Mesenchymal stem cell (in vitro differentiated cells and primary cell): Measurements from ENCODE around the gene GATAD2B.
A peak's percentile ranks its signal among the peaks of the same experiment; 100 is the strongest.

Experiments used
- DNase-seq: peaks from one replicate; pipeline ENCODE4 v3.0.0-alpha.2; 2013
- H2AFZ ChIP-seq: one replicate; pipeline ENCODE4 v1.6.1; 2013; ENCODE audit warnings: low read depth, mild to moderate bottlenecking, control low read depth, inconsistent platforms, low read length, moderate library complexity
- H2AK5ac ChIP-seq: 2 replicates; pipeline ENCODE4 v1.6.1; 2013; ENCODE audit warnings: low read length, moderate library complexity, mild to moderate bottlenecking, inconsistent platforms; ENCODE audit not compliant: severe bottlenecking
- H2BK120ac ChIP-seq: one replicate; pipeline ENCODE4 v1.6.1; 2013; ENCODE audit warnings: low read depth, mild to moderate bottlenecking, inconsistent platforms, low read length, moderate library complexity
- H2BK12ac ChIP-seq, 2 experiments: one replicate each; pipeline ENCODE4 v1.6.1; 2013; ENCODE audit warnings: inconsistent platforms in 2 of 2, low read length in 2 of 2, mild to moderate bottlenecking in 2 of 2, moderate library complexity in 2 of 2, control low read depth in 1 of 2
- H2BK15ac ChIP-seq: one replicate; pipeline ENCODE4 v1.6.1; 2013; ENCODE audit warnings: mild to moderate bottlenecking, low read depth, inconsistent platforms; ENCODE audit not compliant: poor library complexity, severe bottlenecking
- H2BK5ac ChIP-seq: 2 replicates; pipeline ENCODE4 v1.6.1; 2013; ENCODE audit warnings: low read depth, mild to moderate bottlenecking, low read length, control low read depth, inconsistent platforms; ENCODE audit not compliant: poor library complexity, severe bottlenecking
- H3K14ac ChIP-seq, 2 experiments: one replicate each; pipeline ENCODE4 v1.6.1; 2013; ENCODE audit warnings: inconsistent platforms in 2 of 2, low read length in 2 of 2, control low read depth in 1 of 2, mild to moderate bottlenecking in 1 of 2, moderate library complexity in 1 of 2
- H3K18ac ChIP-seq, 2 experiments: one replicate each; pipeline ENCODE4 v1.6.1; 2013; ENCODE audit warnings: inconsistent platforms in 2 of 2, low read length in 2 of 2, control low read depth in 1 of 2, low read depth in 1 of 2, mild to moderate bottlenecking in 1 of 2
- H3K23ac ChIP-seq, 2 experiments: one replicate each; pipeline ENCODE4 v1.6.1; 2013; ENCODE audit warnings: inconsistent platforms in 2 of 2, low read length in 2 of 2, mild to moderate bottlenecking in 2 of 2, moderate library complexity in 2 of 2, control low read depth in 1 of 2
- H3K27ac ChIP-seq: 2 replicates; pipeline ENCODE4 v1.5.1; 2013; ENCODE audit warnings: mild to moderate bottlenecking, moderate library complexity, low read length, control low read depth, inconsistent platforms; ENCODE audit not compliant: poor library complexity, severe bottlenecking
- H3K27me3 ChIP-seq, 2 experiments: 2 replicates each; pipeline versions ENCODE4 v1.6.1 to v1.7.0; 2013; ENCODE audit warnings: low read length in 2 of 2, mild to moderate bottlenecking in 2 of 2, moderate library complexity in 2 of 2, control low read depth in 1 of 2, inconsistent platforms in 1 of 2; ENCODE audit not compliant: control insufficient read depth in 1 of 2, insufficient read depth in 1 of 2
- H3K36me3 ChIP-seq, 2 experiments: 2 replicates each; pipeline versions ENCODE4 v1.6.1 to v1.7.0; 2013; ENCODE audit warnings: low read length in 2 of 2, control low read depth in 1 of 2, inconsistent platforms in 1 of 2, low read depth in 1 of 2, mild to moderate bottlenecking in 1 of 2; ENCODE audit not compliant: insufficient read depth in 2 of 2, control insufficient read depth in 1 of 2
- H3K4ac ChIP-seq, 2 experiments: one replicate each; pipeline ENCODE4 v1.6.1; 2013; ENCODE audit warnings: inconsistent platforms in 2 of 2, low read length in 2 of 2, mild to moderate bottlenecking in 2 of 2, moderate library complexity in 2 of 2, control low read depth in 1 of 2, low read depth in 1 of 2
- H3K4me1 ChIP-seq: 2 replicates; pipeline ENCODE4 v1.6.1; 2013; ENCODE audit warnings: low read depth, low read length, control low read depth; ENCODE audit not compliant: control insufficient read depth, insufficient read depth
- H3K4me2 ChIP-seq: 2 replicates; pipeline ENCODE4 v1.6.1; 2013; ENCODE audit warnings: low read length, mild to moderate bottlenecking, inconsistent platforms; ENCODE audit not compliant: poor library complexity, severe bottlenecking
- H3K4me3 ChIP-seq, 2 experiments: 2 replicates each; pipeline versions ENCODE4 v1.5.1 to v1.7.0; 2013; ENCODE audit warnings: low read length in 2 of 2, mild to moderate bottlenecking in 2 of 2, control low read depth in 1 of 2, low read depth in 1 of 2; ENCODE audit not compliant: insufficient read depth in 1 of 2
- H3K79me1 ChIP-seq: replicated peaks from 2 replicates; pipeline ENCODE4 v1.6.1; 2013; ENCODE audit warnings: mild to moderate bottlenecking, control low read depth, low read length, inconsistent platforms; ENCODE audit not compliant: poor library complexity, severe bottlenecking
- H3K9ac ChIP-seq: 2 replicates; pipeline ENCODE4 v1.7.0; 2013; ENCODE audit warnings: mild to moderate bottlenecking, low read length, moderate library complexity
- H3K9me3 ChIP-seq: 2 replicates; pipeline ENCODE4 v1.7.0; 2013; ENCODE audit warnings: mild to moderate bottlenecking, low read length; ENCODE audit not compliant: control insufficient read depth
- H4K8ac ChIP-seq: one replicate; pipeline ENCODE4 v1.6.1; 2013; ENCODE audit warnings: inconsistent platforms, mild to moderate bottlenecking, low read length, moderate library complexity
- H4K91ac ChIP-seq: one replicate; pipeline ENCODE4 v1.6.1; 2013; ENCODE audit warnings: mild to moderate bottlenecking, low read length, inconsistent platforms
- WGBS: methylation state at CpG from one replicate; pipeline ENCODE4 v1.1.7; 2013; ENCODE audit warnings: mixed read lengths; 5-methylcytosine and 5-hydroxymethylcytosine counted together

The GATAD2B gene

DNA sequence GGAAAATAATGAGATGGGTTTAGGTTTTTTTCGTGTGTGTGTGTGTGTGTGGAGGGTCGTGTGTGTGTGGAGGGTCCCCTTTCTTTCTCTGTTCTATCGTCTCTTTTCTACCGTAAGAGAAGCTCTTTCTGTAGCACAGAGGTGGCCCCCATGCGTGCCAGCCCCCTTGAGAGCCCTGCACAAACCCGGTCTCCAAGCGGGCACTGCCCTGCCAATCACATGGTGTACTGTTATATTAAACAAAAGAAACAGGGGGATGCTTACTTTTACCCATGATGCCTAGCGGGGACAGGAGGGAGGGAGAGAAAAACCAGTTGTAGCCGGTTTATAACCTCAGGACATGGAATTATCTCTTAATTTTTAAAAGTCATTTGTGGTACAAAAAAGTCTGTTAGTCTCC, 41.0 kb downstream of the GATAD2B start:
- no peak overlapping the region for H3K27ac ChIP-seq
- H2BK12ac ChIP-seq, result peak overlapping the region in 1 of 2 experiments; percentile 66
- no peak overlapping the region for H4K91ac ChIP-seq
- H3K4me2 ChIP-seq, result no peak overlapping the region
- H2BK15ac ChIP-seq, result peak overlapping the region; percentile 69
- peak overlapping the region in 1 of 2 experiments; percentile 75 for H3K4me3 ChIP-seq
- H2AK5ac ChIP-seq, result no peak overlapping the region
- no peaks in the 10 kb centered on the region for H3K27me3 ChIP-seq
- H3K36me3 ChIP-seq, result peaks cover 0 to 4% of the 10 kb centered on the region in 2 experiments
- H3K14ac ChIP-seq, result no peak overlapping the region
- 82% methylated on average over 6 of the region's 9 CpGs for WGBS
- peaks cover 9% of the 10 kb centered on the region for H3K4me1 ChIP-seq
- H3K18ac ChIP-seq, result no peak overlapping the region
- H3K9ac ChIP-seq, result peak overlapping the region; percentile 90
- peak overlapping the region in 1 of 2 experiments; percentile 96 for H3K23ac ChIP-seq
- no peak overlapping the region for H2AFZ ChIP-seq
- peak overlapping the region in 1 of 2 experiments; percentile 75 for H3K4ac ChIP-seq
- H2BK5ac ChIP-seq, result no peak overlapping the region
- H2BK120ac ChIP-seq, result no peak overlapping the region
- H3K79me1 ChIP-seq, result peaks cover 10% of the 10 kb centered on the region
- H4K8ac ChIP-seq, result peak overlapping the region; percentile 41
- DNase-seq, result peak; percentile 16
- H3K9me3 ChIP-seq, result no peaks in the 10 kb centered on the region

DNA sequence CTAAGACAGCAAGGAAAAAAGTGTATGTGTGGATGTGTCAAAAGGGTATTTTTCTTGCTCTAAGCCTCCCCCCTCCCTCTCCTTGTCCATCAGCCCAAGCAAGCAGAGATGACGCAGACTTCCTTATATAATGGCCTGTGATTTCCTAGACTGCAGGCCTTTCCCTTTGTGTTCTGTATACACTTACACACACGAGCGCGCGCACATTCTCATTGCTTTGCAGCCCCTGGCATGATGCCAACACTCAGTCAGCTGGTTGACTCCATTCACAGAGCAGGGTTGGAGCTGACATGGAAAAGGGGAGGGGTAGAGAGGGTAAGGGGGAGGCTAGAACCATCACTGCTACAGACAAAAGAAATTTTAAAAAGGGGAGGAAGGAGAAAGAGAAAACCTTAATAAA, 41.8 kb downstream of the GATAD2B start:
- no peak overlapping the region for H3K14ac ChIP-seq
- no peak overlapping the region for H3K4ac ChIP-seq
- H3K36me3 ChIP-seq, result peaks cover 0 to 6% of the 10 kb centered on the region in 2 experiments
- no peak overlapping the region for H2AK5ac ChIP-seq
- peaks cover 9% of the 10 kb centered on the region for H3K4me1 ChIP-seq
- H3K79me1 ChIP-seq, result peaks cover 12% of the 10 kb centered on the region
- peak overlapping the region in 1 of 2 experiments; percentile 75 for H3K4me3 ChIP-seq
- no peak overlapping the region for H2BK12ac ChIP-seq
- peak overlapping the region; percentile 90 for H3K9ac ChIP-seq
- peak; percentile 97 for DNase-seq
- no peak overlapping the region for H2BK5ac ChIP-seq
- no peak overlapping the region for H3K4me2 ChIP-seq
- H2AFZ ChIP-seq, result no peak overlapping the region
- H2BK15ac ChIP-seq, result no peak overlapping the region
- H3K27me3 ChIP-seq, result no peaks in the 10 kb centered on the region
- H3K18ac ChIP-seq, result no peak overlapping the region
- H3K9me3 ChIP-seq, result no peaks in the 10 kb centered on the region
- peak overlapping the region; percentile 53 for H3K27ac ChIP-seq
- H4K8ac ChIP-seq, result no peak overlapping the region
- H2BK120ac ChIP-seq, result no peak overlapping the region
- no peak overlapping the region for H4K91ac ChIP-seq
- 13% methylated on average over 5 of the region's 5 CpGs for WGBS
- H3K23ac ChIP-seq, result no peak overlapping the region

- Histone ChIP-seq H3K18ac (no peak overlapping the region), H3K27ac (no peak overlapping the region)
- over 99% methylated on average over 8 of the region's 9 CpGs for WGBS
Measured at GRCh38 chr1:153880024-153880423, 42.7 kb downstream of the GATAD2B start.

DNA sequence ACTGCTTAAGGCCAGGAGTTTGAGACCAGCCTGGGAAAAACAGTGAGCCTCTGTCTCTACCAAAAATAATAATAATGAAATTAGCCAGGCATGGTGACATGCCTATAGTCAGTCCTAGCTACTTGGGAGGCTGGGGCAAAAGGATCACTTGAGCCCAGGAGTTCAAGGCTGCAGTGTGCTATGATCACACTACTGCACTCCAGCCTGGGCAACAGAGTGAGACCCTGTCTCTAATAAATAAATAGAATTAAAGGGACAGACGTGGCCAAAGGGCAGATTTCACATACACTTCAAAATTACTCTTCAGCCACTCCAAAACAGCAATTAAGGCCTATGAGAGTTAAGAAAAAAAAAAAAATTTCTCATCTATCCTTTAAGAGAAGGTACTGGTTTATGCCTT, 45.7 kb downstream of the GATAD2B start:
- no CpG with 5 or more reads among the region's 1 CpG for WGBS
- H3K4ac ChIP-seq, result no peak overlapping the region
- peaks cover 3 to 12% of the 10 kb centered on the region in 2 experiments for H3K36me3 ChIP-seq
- no peak overlapping the region for H2AK5ac ChIP-seq
- H2AFZ ChIP-seq, result no peak overlapping the region
- no peak for DNase-seq
- no peak overlapping the region for H2BK5ac ChIP-seq
- no peak overlapping the region for H3K18ac ChIP-seq
- H2BK120ac ChIP-seq, result no peak overlapping the region
- no peak overlapping the region for H3K4me3 ChIP-seq
- H3K27me3 ChIP-seq, result no peaks in the 10 kb centered on the region
- no peak overlapping the region for H3K23ac ChIP-seq
- H2BK15ac ChIP-seq, result no peak overlapping the region
- peaks cover 7% of the 10 kb centered on the region for H3K4me1 ChIP-seq
- H3K4me2 ChIP-seq, result no peak overlapping the region
- H4K8ac ChIP-seq, result no peak overlapping the region
- H3K9ac ChIP-seq, result no peak overlapping the region
- no peak overlapping the region for H4K91ac ChIP-seq
- H3K27ac ChIP-seq, result no peak overlapping the region
- H3K9me3 ChIP-seq, result no peaks in the 10 kb centered on the region
- peaks cover 14% of the 10 kb centered on the region for H3K79me1 ChIP-seq
- H3K14ac ChIP-seq, result no peak overlapping the region
- no peak overlapping the region for H2BK12ac ChIP-seq

More at GRCh38 chr1:153880024-153880423, 42.7 kb downstream of the GATAD2B start:
- Histone ChIP-seq H3K36me3 (peaks cover 0 to 6% of the 10 kb centered on the region in 2 experiments), H2BK12ac (no peak overlapping the region), H3K14ac (no peak overlapping the region), H3K4me1 (peaks cover 9% of the 10 kb centered on the region), H4K8ac (no peak overlapping the region), H3K9ac (no peak overlapping the region), H2AK5ac (no peak overlapping the region), H3K4me3 (no peak overlapping the region), H3K79me1 (peaks cover 12% of the 10 kb centered on the region), H3K9me3 (no peaks in the 10 kb centered on the region), H3K4me2 (no peak overlapping the region), H2BK120ac (peak overlapping the region; percentile 49), H4K91ac (no peak overlapping the region), H2AFZ (no peak overlapping the region), H3K27me3 (no peaks in the 10 kb centered on the region), H2BK5ac (no peak overlapping the region), H3K4ac (no peak overlapping the region), H2BK15ac (no peak overlapping the region), H3K23ac (no peak overlapping the region)
- no peak for DNase-seq
